MM.1S (cell line): ENCODE measurements around the gene CD248.
"Not testable (repeated sequence)": the region's sequence is repeated elsewhere in the genome, so short reads cannot be mapped to it uniquely, and the experiment has no call there.

Experiments used
- DNase-seq: peaks from one replicate; pipeline ENCODE4 v3.0.0-alpha.2; 2015
- H2AFZ ChIP-seq: fragments of 300-600 bp; sonication (generic); 2 replicates; pipeline ENCODE4 v1.6.0; 2016; ENCODE audit warnings: antibody characterized with exemption, low read length
- H3F3A ChIP-seq: fragments of 300-600 bp; sonication (generic); 2 replicates; pipeline ENCODE4 v1.6.1; 2016; ENCODE audit warnings: mild to moderate bottlenecking, antibody characterized with exemption, low read length, moderate library complexity, mixed read lengths; ENCODE audit not compliant: insufficient read depth
- H3K27ac ChIP-seq: fragments of 300-600 bp; sonication (generic); 2 replicates; pipeline ENCODE4 v1.5.1; 2016; ENCODE audit warnings: mild to moderate bottlenecking, low read length
- H3K27me3 ChIP-seq: fragments of 300-600 bp; sonication (generic); replicated peaks from 2 replicates; pipeline ENCODE4 v1.6.0; 2016; ENCODE audit warnings: low read length; ENCODE audit not compliant: insufficient read depth
- H3K36me3 ChIP-seq: fragments of 300-600 bp; sonication (generic); replicated peaks from 2 replicates; pipeline ENCODE4 v1.6.1; 2016; ENCODE audit warnings: mild to moderate bottlenecking, low read length, mixed read lengths; ENCODE audit not compliant: insufficient read depth
- H3K4me1 ChIP-seq: fragments of 300-600 bp; sonication (generic); 2 replicates; pipeline ENCODE4 v1.6.1; 2016; ENCODE audit warnings: low read length, mixed read lengths
- H3K4me2 ChIP-seq: fragments of 300-600 bp; sonication (generic); 2 replicates; pipeline ENCODE4 v1.6.0; 2016; ENCODE audit warnings: low read depth, low read length
- H3K4me3 ChIP-seq: fragments of 300-600 bp; sonication (generic); 2 replicates; pipeline ENCODE4 v1.5.1; 2016; ENCODE audit warnings: low read length, mixed read lengths
- H3K79me2 ChIP-seq: fragments of 300-600 bp; sonication (generic); 2 replicates; pipeline ENCODE4 v1.6.1; 2016; ENCODE audit warnings: mixed run types, low read length, mixed read lengths
- H3K9ac ChIP-seq: fragments of 300-600 bp; sonication (generic); 2 replicates; pipeline ENCODE4 v1.6.1; 2016; ENCODE audit warnings: low read length, mixed read lengths
- H3K9me2 ChIP-seq: fragments of 300-600 bp; sonication (generic); replicated peaks from 2 replicates; pipeline ENCODE4 v1.6.1; 2016; ENCODE audit warnings: mild to moderate bottlenecking, low read length, mixed read lengths; ENCODE audit not compliant: insufficient read depth
- H3K9me3 ChIP-seq: fragments of 300-600 bp; sonication (generic); replicated peaks from 2 replicates; pipeline ENCODE4 v1.6.1; 2016; ENCODE audit warnings: mild to moderate bottlenecking, low read length, mixed read lengths; ENCODE audit not compliant: insufficient read depth
- H4K20me1 ChIP-seq: fragments of 300-600 bp; sonication (generic); 2 replicates; pipeline ENCODE4 v1.6.1; 2016; ENCODE audit warnings: mild to moderate bottlenecking, low read length, moderate library complexity, mixed read lengths; ENCODE audit not compliant: insufficient read depth
- EZH2 ChIP-seq: fragments of 300-600 bp; sonication (generic); optimal IDR thresholded peaks from 2 replicates; pipeline ENCODE3; 2017; ENCODE audit warnings: low read depth, mild to moderate bottlenecking, antibody characterized with exemption, low read length, mixed read lengths
- EZH2phosphoT487 ChIP-seq: fragments of 300-600 bp; sonication (generic); IDR thresholded peaks from 2 replicates; pipeline ENCODE4 v1.6.1; 2018; ENCODE audit warnings: antibody characterized with exemption, low read length
- TF ChIP-seq, protein P1 (sequence below): fragments of 300-600 bp; sonication (generic); IDR thresholded peaks from 2 replicates; pipeline ENCODE4 v1.5.1; 2016; ENCODE audit warnings: antibody characterized with exemption, low read length, mixed read lengths

CD248 gene

DNA sequence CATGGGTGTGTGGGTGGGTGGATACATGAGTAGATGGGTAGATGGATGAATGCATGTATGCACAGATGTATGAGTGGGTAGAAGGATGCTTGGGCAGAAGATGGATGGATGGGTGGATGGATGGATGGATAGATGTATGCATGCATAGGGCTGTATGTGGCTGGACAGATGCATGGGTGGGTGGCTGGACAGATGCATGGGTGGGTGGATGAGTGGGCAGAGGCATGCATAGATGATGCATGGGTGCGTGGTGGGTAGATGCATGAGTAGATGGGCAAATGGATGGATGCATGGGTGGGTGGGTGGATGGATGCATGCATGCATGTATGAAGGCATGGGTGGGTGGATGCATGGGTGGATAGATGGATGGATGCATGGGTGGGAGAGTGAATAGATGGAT is 6.8 kb upstream of the CD248 start:
- TF ChIP-seq EZH2 = no peak
- Histone ChIP-seq H3K27ac (no peak overlapping the region), H3K9me2 (no peaks in the 10 kb centered on the region), H3K36me3 (no peaks in the 10 kb centered on the region), H3K4me3 (no peak overlapping the region), H4K20me1 (no peaks in the 10 kb centered on the region), H3K9me3 (no peaks in the 10 kb centered on the region), H3K4me2 (no peak overlapping the region), H3K27me3 (peaks cover 26% of the 10 kb centered on the region), H3K9ac (no peak overlapping the region), H2AFZ (no peak overlapping the region), H3K79me2 (no peaks in the 10 kb centered on the region), H3F3A (no peaks in the 10 kb centered on the region), H3K4me1 (no peaks in the 10 kb centered on the region)
- no peak for DNase-seq

DNA sequence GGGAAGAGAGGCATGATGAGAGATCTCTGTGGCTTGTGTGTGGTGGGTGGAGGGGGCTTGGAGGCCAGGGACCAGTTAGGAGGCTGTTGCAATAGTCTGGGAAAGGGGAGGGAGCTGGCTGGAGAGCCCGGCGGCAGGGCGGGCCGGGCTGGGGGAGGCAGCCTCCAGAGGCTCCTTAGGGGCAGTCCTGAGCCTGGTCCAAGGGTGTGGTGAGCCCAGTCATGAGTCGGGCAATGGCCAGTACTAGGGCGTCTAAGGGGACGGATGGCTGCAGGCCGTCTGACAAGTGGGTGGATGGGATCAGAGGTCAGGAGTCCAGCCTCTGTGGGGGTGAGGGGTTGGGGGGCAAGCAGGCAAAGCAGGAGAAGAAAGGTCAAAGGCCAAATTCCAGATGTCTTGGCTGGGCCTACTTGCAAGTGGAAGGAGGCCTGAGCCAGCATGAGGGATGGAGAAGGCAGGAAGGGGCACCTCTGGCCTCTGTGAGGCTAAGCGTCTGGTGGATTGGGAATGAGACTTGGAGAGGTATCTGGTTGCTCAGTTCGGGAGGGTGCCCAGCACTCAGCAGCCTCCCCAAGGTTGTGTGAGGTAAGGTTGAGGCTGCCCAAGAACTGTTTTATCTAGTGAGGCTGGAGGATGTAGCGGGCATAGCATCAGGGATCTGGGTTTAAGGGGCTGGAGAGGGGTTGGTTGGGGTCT is 6.0 kb upstream of the CD248 start:
- no peak overlapping the region for H3K9ac ChIP-seq
- TF ChIP-seq EZH2 = no peak
- TF ChIP-seq, protein P1, sequence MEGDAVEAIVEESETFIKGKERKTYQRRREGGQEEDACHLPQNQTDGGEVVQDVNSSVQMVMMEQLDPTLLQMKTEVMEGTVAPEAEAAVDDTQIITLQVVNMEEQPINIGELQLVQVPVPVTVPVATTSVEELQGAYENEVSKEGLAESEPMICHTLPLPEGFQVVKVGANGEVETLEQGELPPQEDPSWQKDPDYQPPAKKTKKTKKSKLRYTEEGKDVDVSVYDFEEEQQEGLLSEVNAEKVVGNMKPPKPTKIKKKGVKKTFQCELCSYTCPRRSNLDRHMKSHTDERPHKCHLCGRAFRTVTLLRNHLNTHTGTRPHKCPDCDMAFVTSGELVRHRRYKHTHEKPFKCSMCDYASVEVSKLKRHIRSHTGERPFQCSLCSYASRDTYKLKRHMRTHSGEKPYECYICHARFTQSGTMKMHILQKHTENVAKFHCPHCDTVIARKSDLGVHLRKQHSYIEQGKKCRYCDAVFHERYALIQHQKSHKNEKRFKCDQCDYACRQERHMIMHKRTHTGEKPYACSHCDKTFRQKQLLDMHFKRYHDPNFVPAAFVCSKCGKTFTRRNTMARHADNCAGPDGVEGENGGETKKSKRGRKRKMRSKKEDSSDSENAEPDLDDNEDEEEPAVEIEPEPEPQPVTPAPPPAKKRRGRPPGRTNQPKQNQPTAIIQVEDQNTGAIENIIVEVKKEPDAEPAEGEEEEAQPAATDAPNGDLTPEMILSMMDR = no peak
- no peak for TF ChIP-seq EZH2phosphoT487
- no peak for DNase-seq
- no peaks in the 10 kb centered on the region for H3K79me2 ChIP-seq
- H3K27me3 ChIP-seq = peaks cover 34% of the 10 kb centered on the region
- H3K4me3 ChIP-seq = no peak overlapping the region
- no peak overlapping the region for H3K27ac ChIP-seq
- H3K4me1 ChIP-seq = no peaks in the 10 kb centered on the region
- H4K20me1 ChIP-seq = no peaks in the 10 kb centered on the region
- H2AFZ ChIP-seq = no peak overlapping the region
- H3K9me3 ChIP-seq = no peaks in the 10 kb centered on the region
- H3K4me2 ChIP-seq = no peak overlapping the region
- no peaks in the 10 kb centered on the region for H3F3A ChIP-seq
- no peaks in the 10 kb centered on the region for H3K36me3 ChIP-seq
- no peaks in the 10 kb centered on the region for H3K9me2 ChIP-seq

DNA sequence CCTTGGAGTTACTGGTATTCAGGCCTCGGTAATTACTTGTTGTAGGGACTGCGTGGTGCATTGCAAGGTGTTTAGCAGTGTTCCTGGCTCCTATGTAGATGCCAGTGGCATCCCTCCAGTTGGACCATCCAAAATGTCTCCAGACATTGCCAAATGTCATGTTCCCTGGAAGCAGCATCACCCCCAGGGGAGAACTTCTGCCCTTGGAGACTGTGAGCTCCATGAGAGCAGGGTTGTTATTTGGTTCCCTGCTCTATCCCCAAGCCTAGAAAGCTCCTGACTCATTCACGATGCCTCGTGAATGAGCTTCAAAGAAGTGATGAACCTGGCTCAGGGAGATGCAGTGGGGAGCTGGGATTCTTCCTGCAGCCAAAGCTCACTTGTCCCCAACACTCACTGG is 4.8 kb upstream of the CD248 start:
- H3K4me3 ChIP-seq = no peak overlapping the region
- no peaks in the 10 kb centered on the region for H3K4me1 ChIP-seq
- no peak overlapping the region for H3K27ac ChIP-seq

DNA sequence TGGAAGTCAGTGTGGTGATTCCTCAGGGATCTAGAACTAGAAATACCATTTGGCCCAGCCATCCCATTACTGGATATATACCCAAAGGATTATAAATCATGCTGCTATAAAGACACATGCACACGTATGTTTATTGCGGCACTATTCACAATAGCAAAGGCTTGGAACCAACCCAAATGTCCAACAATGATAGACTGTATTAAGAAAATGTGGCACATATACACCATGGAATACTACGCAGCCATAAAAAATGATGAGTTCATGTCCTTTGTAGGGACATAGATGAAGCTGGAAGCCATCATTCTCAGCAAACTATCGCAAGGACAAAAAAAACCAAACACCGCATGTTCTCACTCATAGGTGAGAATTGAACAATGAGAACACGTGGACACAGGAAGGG is 3.9 kb upstream of the CD248 start:
- not testable (repeated sequence) for H3K4me1 ChIP-seq, H3K4me2 ChIP-seq, DNase-seq, H3K9ac ChIP-seq, H3K36me3 ChIP-seq, H3K27ac ChIP-seq, H3K9me3 ChIP-seq, H3K79me2 ChIP-seq, H3K4me3 ChIP-seq, H3F3A ChIP-seq, H3K9me2 ChIP-seq, H4K20me1 ChIP-seq, H2AFZ ChIP-seq
- H3K27me3 ChIP-seq = peaks cover 52% of the 10 kb centered on the region

More for the DNA sequence above, 4.8 kb upstream of the CD248 start:
- Histone ChIP-seq H2AFZ (no peak overlapping the region), H3K4me2 (no peak overlapping the region), H3F3A (no peaks in the 10 kb centered on the region), H4K20me1 (no peaks in the 10 kb centered on the region), H3K9ac (no peak overlapping the region), H3K79me2 (no peaks in the 10 kb centered on the region), H3K9me3 (no peaks in the 10 kb centered on the region), H3K9me2 (no peaks in the 10 kb centered on the region), H3K27me3 (peaks cover 43% of the 10 kb centered on the region), H3K36me3 (no peaks in the 10 kb centered on the region)
- TF ChIP-seq EZH2 (no peak), EZH2phosphoT487 (no peak)
- TF ChIP-seq, protein P1 = no peak
- no peak for DNase-seq

DNA sequence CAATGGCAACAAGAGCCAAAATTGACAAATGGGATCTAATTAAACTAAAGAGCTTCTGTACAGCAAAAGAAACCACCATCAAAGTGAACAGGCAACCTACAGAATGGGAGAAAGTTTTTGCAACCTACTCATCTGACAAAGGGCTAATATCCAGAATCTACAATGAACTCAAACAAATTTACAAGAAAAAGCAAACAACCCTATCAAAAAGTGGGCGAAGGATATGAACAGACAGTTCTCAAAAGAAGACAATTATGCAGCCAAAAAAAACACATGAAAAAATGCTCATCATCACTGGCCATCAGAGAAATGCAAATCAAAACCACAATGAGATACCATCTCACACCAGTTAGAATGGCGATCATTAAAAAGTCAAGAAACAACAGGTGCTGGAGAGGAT is 3.4 kb upstream of the CD248 start:
- not testable (repeated sequence) for H3F3A ChIP-seq, H3K4me3 ChIP-seq, H3K4me1 ChIP-seq

More for the DNA sequence above, 3.4 kb upstream of the CD248 start:
- not testable (repeated sequence) for H3K9ac ChIP-seq, H3K27ac ChIP-seq, H4K20me1 ChIP-seq, H3K4me2 ChIP-seq, H3K9me3 ChIP-seq, H3K36me3 ChIP-seq, H3K79me2 ChIP-seq, H2AFZ ChIP-seq, H3K9me2 ChIP-seq, DNase-seq
- peaks cover 57% of the 10 kb centered on the region for H3K27me3 ChIP-seq
